Vagina (tissue), 2 donors: Measurements from ENCODE around the gene BMP2. TPM values are rescaled to one million over a fixed set of nuclear protein-coding genes. Genes with fewer than 3 reads are reported as not detected.

Source experiments
- DNase-seq, 2 donors: peaks; one replicate each; pipeline ENCODE4 v3.0.0-alpha.2; 2017; ENCODE audit errors: extremely low spot score in 2 of 2
- H3K27ac ChIP-seq: fragments of 200-600 bp; sonication (generic); one replicate; pipeline ENCODE4 v1.5.1; 2019
- H3K27me3 ChIP-seq: fragments of 200-600 bp; sonication (generic); one replicate; pipeline ENCODE4 v1.5.1; 2019
- H3K36me3 ChIP-seq, 2 donors: fragments of 200-600 bp; sonication (generic); one replicate each; pipeline ENCODE4 v1.5.1; 2017 to 2019
- H3K4me1 ChIP-seq: fragments of 200-600 bp; sonication (generic); one replicate; pipeline ENCODE4 v1.5.1; 2019
- H3K4me3 ChIP-seq, 2 donors: fragments of 200-600 bp; sonication (generic); 1 replicate in 1 of 2; 2 replicates in 1 of 2; pipeline ENCODE4 v1.5.1; 2016 to 2019
- H3K9me3 ChIP-seq: fragments of 200-600 bp; sonication (generic); one replicate; pipeline ENCODE4 v1.5.1; 2019
- POLR2A ChIP-seq, 2 donors: fragments of 450-650 bp; IDR thresholded peaks; one replicate each; pipeline ENCODE4 v1.6.1; 2017; ENCODE audit warnings: antibody characterized with exemption in 2 of 2, mild to moderate bottlenecking in 2 of 2, moderate library complexity in 2 of 2
- POLR2AphosphoS5 ChIP-seq, 2 donors: sonication (generic); formaldehyde crosslinking; IDR thresholded peaks; one replicate each; pipeline ENCODE4 v1.9.0; 2017; ENCODE audit warnings: antibody characterized with exemption in 2 of 2, mild to moderate bottlenecking in 2 of 2, low read depth in 1 of 2; ENCODE audit not compliant: insufficient read depth in 1 of 2
- intact Hi-C: fragments of 100-400 bp; cut with DNase I; formaldehyde crosslinking; loops from one replicate; pipeline ENCODE4 v1.15.1; 2023
- total RNA-seq: library from RNA; depleted of rRNA; stranded (reverse); fragments of >200 nt; gene quantifications from one replicate; pipeline ENCODE4 v1.2.3, GENCODE V29; 2016
- TF ChIP-seq, protein P1 (sequence below), 3 experiments: fragments of 450-650 bp in 2 of 3; fragments of 200-600 bp in 1 of 3; sonication (generic) in 1 of 3; IDR thresholded peaks; one replicate each; pipeline ENCODE4 v1.5.1; 2017 to 2019; ENCODE audit warnings: antibody characterized with exemption in 3 of 3, mild to moderate bottlenecking in 2 of 3, moderate library complexity in 2 of 3

Gene BMP2
- total RNA-seq, 1 donor from 2014 or later, result 8.6 TPM

DNA sequence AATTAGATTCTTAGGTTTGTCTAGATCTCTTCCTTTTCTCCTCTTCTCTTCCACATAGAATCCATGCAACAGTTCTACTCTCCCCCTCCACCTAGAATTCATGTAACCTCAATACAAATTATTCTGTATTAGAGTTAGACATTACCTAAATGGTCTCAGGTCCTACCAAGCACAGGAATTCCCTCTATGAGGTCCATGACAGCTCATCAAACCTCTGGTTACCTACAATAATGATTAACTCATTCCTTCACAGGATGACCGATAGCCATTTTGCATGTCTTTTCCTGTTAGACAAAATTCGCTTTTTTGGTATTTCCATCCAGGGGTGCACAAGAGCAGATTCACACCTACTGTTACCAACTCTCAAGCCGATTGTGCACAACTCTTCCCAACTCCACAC lies 27.4 kb upstream of the BMP2 start:
- no peaks in the 10 kb centered on the region for H3K4me1 ChIP-seq
- DNase-seq, result no peak
- TF ChIP-seq, protein P1, sequence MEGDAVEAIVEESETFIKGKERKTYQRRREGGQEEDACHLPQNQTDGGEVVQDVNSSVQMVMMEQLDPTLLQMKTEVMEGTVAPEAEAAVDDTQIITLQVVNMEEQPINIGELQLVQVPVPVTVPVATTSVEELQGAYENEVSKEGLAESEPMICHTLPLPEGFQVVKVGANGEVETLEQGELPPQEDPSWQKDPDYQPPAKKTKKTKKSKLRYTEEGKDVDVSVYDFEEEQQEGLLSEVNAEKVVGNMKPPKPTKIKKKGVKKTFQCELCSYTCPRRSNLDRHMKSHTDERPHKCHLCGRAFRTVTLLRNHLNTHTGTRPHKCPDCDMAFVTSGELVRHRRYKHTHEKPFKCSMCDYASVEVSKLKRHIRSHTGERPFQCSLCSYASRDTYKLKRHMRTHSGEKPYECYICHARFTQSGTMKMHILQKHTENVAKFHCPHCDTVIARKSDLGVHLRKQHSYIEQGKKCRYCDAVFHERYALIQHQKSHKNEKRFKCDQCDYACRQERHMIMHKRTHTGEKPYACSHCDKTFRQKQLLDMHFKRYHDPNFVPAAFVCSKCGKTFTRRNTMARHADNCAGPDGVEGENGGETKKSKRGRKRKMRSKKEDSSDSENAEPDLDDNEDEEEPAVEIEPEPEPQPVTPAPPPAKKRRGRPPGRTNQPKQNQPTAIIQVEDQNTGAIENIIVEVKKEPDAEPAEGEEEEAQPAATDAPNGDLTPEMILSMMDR (IDR thresholded peaks at IDR 0.05), result no peak
- TF ChIP-seq POLR2AphosphoS5 (IDR thresholded peaks at IDR 0.05; ENCODE audit: insufficient read depth in 1 of 2, low read depth in 1 of 2), result no peak
- no peak for TF ChIP-seq POLR2A (IDR thresholded peaks at IDR 0.05)
- no peaks in the 10 kb centered on the region for H3K36me3 ChIP-seq
- no peaks in the 10 kb centered on the region for H3K9me3 ChIP-seq
- H3K27me3 ChIP-seq, result no peaks in the 10 kb centered on the region
- intact Hi-C loops, result no loop called here
- no peak overlapping the region for H3K27ac ChIP-seq
- H3K4me3 ChIP-seq, result no peak overlapping the region

DNA sequence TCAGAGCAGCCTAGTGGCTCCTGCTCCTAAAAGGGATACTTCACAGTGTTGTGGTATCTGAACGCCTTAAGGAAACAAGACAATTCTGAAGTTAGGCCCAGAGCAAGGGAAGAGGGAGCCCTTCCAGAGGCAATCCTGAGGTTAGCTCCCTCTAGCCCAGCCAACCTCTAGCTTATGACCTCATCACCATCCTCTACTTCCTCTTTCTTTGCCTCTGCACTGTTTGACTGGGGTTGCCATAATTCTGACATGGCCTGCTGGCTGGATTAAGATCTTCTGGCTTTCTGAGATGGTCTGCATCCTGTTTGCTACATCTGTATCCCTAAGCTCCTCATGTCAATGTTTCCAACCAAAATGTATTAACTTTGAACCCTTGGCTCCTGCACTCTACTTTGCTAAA lies 23.3 kb upstream of the BMP2 start:
- intact Hi-C loops, result no loop called here
- no peak for DNase-seq

DNA sequence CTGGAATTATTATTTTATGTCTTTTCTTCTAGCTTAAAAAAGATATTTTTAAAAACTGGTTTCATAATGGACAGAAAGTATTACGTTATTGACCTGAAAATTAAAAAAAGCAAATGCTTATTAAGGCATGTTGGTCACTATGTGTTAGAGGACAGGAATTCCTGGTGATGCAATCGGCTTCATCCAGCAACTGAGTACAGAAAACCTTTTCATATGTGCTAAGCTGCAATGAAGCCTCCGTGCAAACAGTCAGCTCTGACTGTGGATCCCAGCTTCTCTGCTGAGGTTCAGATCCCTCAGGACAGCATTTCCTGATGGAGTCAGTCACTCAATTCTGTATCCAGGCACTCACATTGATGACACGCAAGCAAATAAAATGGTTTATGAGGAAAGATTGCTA lies 22.7 kb upstream of the BMP2 start:
- TF ChIP-seq POLR2AphosphoS5 (IDR thresholded peaks at IDR 0.05; ENCODE audit: insufficient read depth in 1 of 2, low read depth in 1 of 2) (no peak), POLR2A (IDR thresholded peaks at IDR 0.05) (no peak)
- TF ChIP-seq, protein P1 (IDR thresholded peaks at IDR 0.05), result no peak
- no peak overlapping the region for H3K4me3 ChIP-seq
- no peak for DNase-seq
- H3K4me1 ChIP-seq, result no peaks in the 10 kb centered on the region
- no peaks in the 10 kb centered on the region for H3K36me3 ChIP-seq
- intact Hi-C loops, result no loop called here
- no peak overlapping the region for H3K27ac ChIP-seq
- H3K9me3 ChIP-seq, result no peaks in the 10 kb centered on the region
- H3K27me3 ChIP-seq, result no peaks in the 10 kb centered on the region

More for the DNA sequence above, 23.3 kb upstream of the BMP2 start:
- TF ChIP-seq, protein P1 (IDR thresholded peaks at IDR 0.05), result no peak
- TF ChIP-seq POLR2A (IDR thresholded peaks at IDR 0.05) (no peak), POLR2AphosphoS5 (IDR thresholded peaks at IDR 0.05; ENCODE audit: insufficient read depth in 1 of 2, low read depth in 1 of 2) (no peak)
- no peaks in the 10 kb centered on the region for H3K4me1 ChIP-seq
- H3K36me3 ChIP-seq, result no peaks in the 10 kb centered on the region
- H3K4me3 ChIP-seq, result no peak overlapping the region
- H3K27ac ChIP-seq, result no peak overlapping the region
- no peaks in the 10 kb centered on the region for H3K9me3 ChIP-seq
- no peaks in the 10 kb centered on the region for H3K27me3 ChIP-seq

DNA sequence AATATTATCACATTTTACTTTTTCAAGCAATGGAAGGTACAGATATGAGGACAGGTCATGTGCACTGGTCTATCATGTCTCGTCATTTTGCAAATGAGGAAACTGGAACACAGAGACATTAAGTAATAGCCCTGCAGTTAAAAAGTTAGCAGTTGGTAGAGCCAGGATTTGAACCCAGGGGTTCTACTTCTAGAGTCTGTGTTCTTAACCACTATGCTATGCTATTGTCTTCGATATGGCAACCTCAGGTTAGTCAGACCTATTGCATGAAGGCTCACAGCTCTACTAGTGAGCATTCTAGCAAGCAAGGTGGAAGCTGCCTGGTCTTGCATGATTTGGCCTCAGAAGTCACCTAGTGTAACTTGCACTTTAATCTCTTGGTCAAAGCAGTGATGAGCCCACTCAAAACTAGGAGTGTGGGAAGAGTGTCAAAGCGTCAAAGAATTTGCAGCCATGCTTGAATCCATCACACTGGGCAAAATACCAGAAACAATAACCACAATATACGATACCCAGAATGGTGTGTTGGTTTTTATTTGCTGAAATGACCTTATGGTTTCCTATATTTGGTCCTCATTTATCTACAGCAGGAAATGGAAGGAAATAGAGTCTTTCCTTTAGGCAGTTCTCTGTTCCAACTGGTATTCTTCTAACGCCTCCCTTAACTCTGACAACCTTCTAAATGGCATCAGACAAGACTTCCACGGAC lies 20.4 kb upstream of the BMP2 start:
- Histone ChIP-seq H3K27me3 (no peaks in the 10 kb centered on the region), H3K9me3 (no peaks in the 10 kb centered on the region), H3K36me3 (no peaks in the 10 kb centered on the region), H3K4me3 (no peak overlapping the region), H3K4me1 (no peaks in the 10 kb centered on the region), H3K27ac (no peak overlapping the region)
- intact Hi-C loops, result no loop called here
- no peak for TF ChIP-seq POLR2AphosphoS5 (IDR thresholded peaks at IDR 0.05; ENCODE audit: insufficient read depth in 1 of 2, low read depth in 1 of 2)
- TF ChIP-seq, protein P1 (IDR thresholded peaks at IDR 0.05), result no peak
- TF ChIP-seq POLR2A (IDR thresholded peaks at IDR 0.05), result no peak
- no peak for DNase-seq

DNA sequence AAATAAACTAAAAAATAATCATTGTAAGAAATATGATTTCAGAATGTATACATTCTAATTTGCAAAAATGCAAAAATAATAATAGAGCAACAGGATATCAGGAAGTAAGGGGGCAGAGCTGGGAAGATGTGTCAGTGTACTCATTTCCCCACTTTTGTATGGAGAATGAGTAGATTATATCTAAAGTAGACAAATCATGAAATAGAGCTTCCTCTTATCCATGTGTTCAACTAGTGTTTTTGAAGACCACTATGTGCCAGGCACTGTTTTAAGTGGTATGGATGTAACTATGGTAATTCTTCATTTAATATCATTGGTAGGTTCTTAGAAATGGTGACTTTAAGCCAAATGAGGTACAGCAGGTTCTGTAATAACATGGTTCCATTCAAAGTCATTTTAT lies 17.0 kb upstream of the BMP2 start:
- intact Hi-C loops, result no loop called here
- Histone ChIP-seq H3K36me3 (no peaks in the 10 kb centered on the region), H3K4me1 (no peaks in the 10 kb centered on the region), H3K27me3 (no peaks in the 10 kb centered on the region), H3K4me3 (no peak overlapping the region), H3K27ac (no peak overlapping the region), H3K9me3 (no peaks in the 10 kb centered on the region)
- TF ChIP-seq, protein P1 (IDR thresholded peaks at IDR 0.05), result no peak
- TF ChIP-seq POLR2AphosphoS5 (IDR thresholded peaks at IDR 0.05; ENCODE audit: insufficient read depth in 1 of 2, low read depth in 1 of 2) (no peak), POLR2A (IDR thresholded peaks at IDR 0.05) (no peak)
- no peak for DNase-seq
